Activated effector memory CD4-positive, alpha-beta T cell treated with anti-CD3 and anti-CD28 coated beads, Interleukin-2, amount 50 U/mL, for 16 hours (primary cell): ENCODE results near the gene SMC1B.
"Not testable (repeated sequence)": the region's sequence is repeated elsewhere in the genome, so short reads cannot be mapped to it uniquely, and the experiment has no call there.

Experiments
- DNase-seq: peaks from one replicate; pipeline ENCODE4 v3.0.0-alpha.2; 2020

SMC1B gene

DNA sequence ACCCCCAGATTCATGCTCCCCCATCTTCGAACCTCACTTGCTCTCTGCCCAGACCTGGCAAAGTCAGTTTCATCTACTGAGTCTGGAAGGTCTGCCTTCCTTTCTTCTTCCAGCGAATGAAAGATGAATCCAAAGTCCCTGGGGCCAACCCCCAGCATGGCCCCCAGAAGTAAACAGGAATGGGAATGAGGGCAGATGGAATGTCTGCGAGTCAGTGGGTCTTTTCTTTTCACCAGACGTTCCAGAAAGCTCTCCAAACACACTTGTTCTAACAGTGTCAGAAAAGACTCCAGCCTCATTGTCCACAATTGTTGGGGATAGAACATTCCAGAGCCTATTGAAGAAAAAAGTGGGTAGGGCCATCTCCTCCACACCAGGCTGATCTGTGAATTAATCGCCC, 28.7 kb upstream of the SMC1B start:
- DNase-seq, result no peak

DNA sequence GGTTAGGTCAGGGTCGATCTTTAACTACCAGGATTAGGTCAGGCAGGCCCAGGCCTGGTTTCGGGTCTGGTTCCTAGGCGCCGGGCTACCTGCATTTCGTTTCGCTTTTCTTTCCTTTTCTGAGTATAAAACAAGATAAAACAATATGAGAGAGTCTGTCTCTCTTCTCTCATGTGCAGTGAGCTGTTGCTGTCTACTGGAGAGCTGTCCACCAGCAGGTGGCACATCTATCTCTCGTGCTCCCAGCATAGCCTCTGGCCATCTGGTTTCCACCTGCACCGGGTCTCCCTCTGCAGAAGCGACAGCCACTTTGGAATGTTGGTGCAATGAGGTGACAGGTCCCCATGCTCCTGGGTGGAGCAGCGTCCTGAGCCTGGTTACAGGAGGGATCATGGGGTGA, 27.7 kb upstream of the SMC1B start:
- DNase-seq, result peak; percentile 66

DNA sequence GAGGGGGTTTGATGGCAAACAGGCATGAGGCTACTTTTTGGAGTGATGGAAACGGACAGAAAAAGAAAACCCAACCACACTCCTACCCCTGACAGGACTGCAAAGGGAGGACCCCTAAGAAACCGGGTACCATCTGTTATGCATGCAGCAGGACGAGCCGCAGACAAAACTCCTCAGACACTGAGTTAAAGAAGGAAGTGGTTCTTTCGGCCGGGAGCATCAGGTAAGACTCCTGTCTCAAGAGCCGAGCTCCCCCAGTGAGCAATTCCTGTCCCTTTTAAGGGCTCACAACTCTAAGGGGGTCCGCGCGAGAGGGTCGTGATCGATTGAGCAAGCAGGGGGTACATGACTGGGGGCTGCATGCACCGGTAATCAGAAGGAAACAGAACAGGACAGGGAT, 27.3 kb upstream of the SMC1B start:
- not testable (repeated sequence) for DNase-seq

DNA sequence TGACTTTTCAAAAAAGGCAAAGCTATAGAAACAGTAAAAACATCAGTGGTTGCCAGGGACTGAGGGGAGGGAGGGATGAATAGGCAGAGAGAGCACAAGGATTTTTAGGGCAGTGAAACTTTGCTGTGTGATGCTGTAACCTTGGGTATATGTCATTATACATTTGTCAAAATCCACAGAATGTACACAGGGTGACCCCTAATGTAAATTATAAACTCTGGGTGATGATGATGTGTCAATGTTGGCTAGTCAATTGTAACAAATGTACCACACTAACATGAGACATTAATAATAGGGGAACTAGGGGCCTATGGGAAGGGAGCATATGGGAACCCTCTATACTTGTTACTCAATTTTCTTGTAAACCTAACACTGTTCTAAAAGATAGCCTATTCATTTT, 24.9 kb upstream of the SMC1B start:
- no peak for DNase-seq

DNA sequence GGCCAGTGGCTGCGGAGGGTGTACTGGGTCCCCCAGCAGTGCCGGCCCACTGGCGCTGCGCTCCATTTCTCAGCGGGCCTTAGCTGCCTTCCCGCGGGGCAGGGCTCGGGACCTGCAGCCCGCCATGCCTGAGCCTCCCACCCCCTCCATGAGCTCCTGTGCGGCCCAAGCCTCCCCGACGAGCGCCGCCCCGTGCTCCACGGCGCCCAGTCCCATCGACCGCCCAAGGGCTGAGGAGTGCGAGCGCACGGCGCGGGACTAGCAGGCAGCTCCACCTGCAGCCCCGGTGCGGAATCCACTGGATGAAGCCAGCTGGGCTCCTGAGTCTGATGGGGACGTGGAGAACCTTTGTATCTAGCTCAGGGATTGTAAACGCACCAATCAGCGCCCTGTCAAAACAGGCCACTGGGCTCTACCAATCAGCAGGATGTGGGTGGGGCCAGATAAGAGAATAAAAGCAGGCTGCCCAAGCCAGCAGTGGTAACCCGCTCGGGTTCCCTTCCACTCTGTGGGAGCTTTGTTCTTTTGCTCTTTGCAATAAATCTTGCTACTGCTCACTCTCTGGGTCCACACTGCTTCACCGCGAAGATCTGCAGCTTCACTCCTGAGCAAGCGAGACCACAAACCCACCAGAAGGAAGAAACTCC, 23.6 kb upstream of the SMC1B start:
- DNase-seq, result not testable (repeated sequence)

DNA sequence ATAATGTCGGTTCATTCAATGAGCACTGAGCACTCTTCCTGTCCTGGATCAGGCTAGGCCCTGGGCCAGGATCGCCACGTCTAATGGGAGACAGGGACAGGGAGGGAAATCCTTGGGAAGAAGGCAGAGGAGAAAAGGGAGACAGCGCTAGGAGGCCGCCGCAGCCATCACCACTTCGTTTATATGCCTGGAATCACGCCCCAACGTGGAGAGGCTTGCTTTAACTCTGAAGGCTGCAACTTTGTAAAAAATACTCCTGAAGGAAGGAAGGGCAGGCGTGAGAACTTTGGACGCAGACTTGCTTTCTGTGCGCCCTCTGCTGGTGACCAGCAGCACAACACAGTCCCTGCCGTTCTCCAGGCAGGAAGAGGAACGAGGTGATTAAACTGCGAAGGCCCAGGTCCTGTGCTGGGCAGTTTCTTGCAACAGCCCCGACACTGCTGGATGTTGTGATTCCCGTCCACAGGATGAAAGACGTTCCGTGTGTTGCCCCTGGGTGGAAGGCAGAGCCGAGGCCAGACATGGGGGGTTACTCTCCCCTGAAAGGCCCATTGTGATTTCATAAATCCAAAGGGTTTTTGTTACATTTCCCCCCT, 22.2 kb upstream of the SMC1B start:
- DNase-seq, result peak; percentile 92

DNA sequence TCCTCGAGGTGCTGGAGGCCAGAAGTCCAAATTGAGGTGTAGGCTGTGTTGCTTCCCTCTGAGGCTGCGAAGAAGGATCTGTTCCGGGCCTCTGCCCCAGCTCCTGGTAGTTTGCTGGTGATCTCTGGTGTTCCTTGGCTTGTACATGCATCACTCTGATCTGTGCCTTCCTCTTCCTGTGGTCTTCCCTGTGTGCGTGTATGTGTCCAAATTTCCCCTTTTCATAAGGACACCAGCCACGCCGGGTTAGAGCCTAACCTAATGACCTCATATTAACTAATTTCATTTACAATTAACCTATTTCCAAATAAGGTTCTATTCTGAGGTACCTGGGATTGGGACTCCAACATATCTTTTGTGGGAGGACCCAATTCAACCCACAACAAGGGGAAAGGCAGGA, 21.6 kb upstream of the SMC1B start:
- DNase-seq, result no peak

DNA sequence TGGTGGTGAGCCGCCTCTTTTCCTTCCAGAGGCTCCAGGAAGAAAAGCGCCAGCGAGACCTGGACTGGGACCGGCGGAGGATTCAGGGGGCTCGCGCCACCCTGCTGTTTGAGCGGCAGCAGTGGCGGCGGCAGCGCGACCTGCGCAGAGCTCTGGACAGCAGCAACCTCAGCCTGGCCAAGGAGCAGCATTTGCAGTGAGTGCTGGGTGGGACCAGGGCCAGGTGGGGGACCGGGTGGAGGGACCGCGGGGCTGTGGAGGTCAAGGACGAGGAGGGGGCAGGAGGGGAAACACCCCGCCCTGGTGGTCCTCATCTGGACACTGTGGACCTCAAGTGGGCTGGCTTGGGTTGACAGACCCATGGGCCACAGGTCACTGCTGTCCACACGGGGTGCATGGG, 17.5 kb upstream of the SMC1B start:
- peak; percentile 21 for DNase-seq

DNA sequence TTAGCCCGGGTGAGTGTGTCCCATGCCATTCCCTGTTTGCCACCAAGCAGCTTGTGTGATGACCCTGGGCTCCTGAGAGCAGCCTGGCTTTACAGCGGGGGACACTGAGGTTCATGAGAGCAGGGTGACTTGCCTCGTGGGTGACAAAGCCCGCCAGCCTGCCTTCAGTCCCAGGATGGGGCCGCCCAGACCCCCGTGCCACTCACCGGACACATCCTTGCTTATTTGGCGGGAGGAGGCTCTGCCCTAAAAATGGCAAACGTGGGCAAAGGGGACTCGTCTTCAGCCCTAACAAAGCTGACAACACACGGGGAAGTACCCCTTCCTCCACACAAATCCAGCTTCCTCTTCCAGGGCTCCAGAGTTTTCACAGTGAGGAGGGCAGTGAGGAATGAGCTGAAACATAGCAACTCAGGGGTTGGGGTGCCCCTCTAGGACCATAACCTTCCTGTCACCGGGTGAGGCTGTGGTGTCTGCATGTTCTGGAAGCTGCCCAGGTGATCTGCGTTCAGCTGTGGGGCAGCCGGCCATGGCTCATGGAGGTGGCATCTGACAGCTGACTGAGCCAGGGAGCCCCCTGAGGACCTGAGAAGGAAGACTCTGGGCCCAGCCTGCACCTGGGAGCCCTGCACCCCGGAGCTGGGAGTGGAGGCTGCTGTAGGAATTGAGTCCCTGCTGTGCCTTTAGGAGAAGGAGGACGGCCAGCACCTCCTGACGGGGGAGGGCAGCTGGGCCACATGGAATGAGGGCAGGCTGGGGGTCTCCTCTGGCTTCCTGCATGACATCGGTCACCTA, 16.8 kb upstream of the SMC1B start:
- DNase-seq, result peak; percentile 59

DNA sequence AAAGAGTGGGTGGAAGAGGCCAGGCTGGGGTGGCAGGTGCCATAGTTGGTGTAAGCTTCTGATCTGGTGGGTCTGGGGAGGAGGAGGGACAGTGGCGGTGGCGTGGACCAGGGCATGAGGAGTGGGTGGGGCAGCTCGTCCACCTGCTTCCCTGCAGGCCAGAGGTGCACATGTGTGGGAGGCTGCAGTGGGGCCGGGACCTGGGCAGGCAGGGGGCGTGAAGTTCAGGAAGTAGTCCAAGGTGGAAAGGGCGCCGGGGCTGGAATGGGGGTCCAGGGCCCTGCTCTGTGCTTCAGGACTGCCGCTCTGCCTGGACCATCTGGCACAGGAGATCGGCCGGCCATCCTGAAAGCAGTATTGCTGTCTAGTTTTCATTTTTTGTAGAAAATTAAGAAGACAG, 16.0 kb upstream of the SMC1B start:
- DNase-seq, result peak; percentile 24

DNA sequence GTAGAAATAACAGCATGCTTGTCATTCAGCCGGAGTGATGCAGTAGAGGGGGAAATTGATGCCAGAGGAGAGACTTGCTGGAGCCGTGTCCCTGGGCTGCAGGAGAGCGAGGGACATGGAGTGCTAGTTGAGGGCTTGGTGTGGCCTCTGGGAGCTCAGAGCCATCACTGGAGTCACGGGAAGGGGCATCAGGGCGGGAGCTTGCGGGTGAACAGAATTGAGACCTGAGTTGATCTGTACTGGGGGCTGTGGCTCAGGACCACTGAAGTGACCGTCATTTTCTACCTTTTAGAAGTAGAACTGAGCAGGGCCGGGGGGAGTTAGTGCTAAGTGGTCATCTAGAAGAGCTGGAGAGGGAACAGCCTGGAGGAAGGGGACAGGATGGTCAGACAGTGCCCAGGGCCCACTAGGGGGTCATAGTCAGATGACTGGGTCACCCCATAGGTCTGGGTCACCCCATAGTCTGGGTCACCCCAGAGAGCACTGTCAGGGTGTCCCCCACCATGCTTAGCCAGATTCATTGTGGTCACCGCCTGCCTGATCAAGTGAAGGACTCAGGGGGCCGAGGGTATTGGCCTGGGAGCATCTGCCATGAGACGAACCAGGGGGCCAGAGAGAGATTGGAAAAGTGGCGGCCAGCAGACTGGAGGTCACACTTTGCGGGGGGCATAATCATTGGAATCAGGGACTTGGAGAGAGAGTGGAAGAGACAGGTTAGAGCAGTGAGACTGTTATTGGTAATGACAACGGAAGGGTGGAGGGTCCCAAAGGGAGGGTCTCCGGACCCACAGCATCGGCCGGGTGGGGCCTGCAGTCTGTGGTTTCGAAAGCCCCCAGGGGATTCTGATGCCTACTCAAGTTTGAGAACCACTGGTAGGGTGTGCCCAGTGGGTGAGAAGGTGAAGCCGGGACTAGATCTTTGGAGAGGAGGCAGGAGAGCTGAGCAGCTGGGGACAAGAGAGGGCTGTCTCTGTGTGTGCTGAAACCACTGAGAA, 15.3 kb upstream of the SMC1B start:
- DNase-seq, result peak; percentile 52

DNA sequence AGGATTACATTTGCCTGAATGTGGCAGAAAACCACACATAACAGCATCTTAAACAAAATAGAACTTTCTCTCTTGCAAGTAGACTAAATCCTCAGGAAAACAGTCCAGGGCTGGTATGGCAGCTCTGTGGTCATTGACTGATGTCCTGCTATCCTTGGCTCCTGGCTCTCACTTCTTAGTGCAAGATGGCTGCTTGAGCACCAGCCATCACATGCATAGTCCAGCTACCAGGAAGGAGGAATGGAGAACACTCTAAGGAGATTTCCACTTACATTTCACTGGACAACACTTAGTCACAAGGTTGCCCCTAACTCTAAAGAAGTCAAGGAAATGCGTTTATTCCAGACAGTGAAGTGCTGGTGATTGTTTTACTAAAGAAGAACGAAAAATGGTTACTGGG, 13.7 kb upstream of the SMC1B start:
- no peak for DNase-seq

DNA sequence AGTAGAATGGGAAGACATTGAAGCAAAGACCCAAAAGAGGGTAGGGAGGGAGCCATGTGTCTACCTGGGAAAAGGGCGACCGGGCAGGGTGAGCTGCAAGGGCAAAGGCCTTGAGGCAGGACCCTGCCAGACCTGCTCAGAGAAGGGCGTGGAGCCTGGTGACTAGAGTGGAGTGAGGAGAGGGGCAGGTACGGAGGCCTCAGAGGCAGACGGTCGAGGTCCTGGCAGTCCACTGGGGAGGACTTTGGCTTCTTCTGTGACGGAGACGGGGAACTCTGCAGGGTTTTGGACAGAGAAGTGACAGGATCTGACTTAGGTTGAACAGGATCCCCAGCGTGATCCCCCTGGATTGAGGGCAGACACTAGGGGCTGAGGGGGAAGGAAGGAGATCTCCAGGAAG, 13.0 kb upstream of the SMC1B start:
- DNase-seq, result peak; percentile 52

DNA sequence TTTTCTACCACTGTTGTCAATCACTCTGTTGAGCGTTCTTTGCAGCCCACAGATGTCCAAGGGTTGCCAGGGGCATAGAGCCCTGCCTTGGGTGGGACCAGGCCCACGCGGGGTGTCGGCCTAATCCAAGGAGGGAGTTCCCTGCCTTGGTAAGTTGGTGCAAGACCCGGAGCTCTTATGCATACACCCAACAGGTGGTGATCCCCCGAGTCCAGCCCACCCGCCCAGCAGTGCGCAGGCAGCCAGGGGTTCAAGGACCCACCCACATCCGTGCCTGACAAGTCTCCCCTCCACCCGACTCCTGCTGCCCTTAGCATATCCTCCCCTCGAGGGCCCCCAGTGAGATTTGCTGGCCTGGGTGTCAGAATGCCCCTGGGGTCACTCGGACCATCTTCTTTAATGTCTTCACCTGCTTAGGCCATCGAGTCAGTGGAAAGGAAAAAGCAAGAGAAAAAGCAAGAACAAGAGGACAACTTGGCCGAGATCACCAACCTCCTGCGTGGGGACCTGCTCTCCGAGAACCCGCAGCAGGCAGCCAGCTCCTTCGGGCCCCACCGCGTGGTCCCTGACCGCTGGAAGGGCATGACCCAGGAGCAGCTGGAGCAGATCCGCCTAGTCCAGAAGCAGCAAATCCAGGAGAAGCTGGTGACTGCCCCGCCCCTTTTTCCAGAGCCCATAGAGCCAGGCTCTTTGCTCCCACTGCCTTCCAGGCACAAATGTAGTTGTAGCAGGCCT, 12.3 kb upstream of the SMC1B start:
- DNase-seq, result peak; percentile 45

DNA sequence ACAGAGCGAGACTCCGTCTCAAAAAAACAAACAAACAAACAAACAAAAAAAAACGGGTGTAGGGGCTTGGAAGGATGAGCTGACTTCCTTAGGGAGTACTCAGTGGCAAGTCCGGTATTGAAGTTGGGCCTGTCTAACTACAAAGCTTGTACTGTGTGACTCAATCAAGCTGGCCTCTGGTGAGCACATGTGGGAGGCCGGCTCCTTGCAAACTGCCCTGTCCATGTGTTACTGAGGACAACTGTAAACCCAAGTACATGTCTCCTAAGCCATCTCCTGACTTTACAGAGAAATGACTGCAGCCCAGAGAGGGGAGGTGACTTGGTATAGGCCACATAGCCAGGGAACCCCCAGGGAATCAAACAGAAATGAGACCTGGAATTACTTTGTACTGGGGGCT, 11.7 kb upstream of the SMC1B start:
- DNase-seq, result peak; percentile 12

DNA sequence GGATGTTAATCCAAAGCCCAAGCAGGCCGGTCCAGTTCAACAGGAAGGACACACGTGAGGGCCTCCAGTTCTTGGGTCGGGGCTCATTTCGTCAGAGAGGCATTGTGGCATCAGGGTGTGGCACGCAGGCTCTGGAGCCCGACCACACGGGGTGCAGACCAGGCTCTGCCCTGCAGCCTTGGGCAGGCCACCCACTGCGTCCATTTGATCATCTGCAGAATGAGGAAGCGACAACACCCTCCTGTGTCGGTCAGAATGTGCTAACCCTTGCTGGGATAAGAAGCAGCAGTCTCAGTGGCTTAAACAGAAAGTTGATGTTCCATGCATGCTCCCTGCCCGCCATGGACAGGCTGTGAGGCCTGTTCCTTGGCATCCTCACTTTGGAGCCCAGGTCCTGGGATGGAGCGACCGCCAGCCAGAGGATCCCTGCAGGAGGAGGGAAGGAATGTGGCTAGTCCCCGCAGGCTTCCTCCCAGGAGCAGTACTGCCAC, 10.9 kb upstream of the SMC1B start:
- no peak for DNase-seq

DNA sequence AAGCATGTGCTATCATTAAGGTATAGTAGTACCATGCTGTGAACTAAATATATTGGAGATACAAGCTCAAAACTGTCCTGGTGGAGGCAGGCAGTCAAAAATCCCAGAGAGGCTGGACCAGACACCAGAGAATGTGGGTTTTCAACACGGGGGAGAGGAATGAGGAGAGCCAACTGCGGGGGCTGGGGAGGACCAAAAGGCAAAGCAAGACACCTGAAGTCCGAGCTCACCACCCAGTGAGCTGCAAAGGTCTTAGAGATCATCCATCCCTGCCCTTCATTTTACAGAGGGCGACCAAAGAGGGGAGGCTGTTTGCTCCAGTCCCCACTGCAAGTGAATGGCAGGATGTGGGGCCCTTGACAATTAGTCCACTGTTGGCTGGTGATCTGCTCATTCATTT, 10.1 kb upstream of the SMC1B start:
- no peak for DNase-seq

DNA sequence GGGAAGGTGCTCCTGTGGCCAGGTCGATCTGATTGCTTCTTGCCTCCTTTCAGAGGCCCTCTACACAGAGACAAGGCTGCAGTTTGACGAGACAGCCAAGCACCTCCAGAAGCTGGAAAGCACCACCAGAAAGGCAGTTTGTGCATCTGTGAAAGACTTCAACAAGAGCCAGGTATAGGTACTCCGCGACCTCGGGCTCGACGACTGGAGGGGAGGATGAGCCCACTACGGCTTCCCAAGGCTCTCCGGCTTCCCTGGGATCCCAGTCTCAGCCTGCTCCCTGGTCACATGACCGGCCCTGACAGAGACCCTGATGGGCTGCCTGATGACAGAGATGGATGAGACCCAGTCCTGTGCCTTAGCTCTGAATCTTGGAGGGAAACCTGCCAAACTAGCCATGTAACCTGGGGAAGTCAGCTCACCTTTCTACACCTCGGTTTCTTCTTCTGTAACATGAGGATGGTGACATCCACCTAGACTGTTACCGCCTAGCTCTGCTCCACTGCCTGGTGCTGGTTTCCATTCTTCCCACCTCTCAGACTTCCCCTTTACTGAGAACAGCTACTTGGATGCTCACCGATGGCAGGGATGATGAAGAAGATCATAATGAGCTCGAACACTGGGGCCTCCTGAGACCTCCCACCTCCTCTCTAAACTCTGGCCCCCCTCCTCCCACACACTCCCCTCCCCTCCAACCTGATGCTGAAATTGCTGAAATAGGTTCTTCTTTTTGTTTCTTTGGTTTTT, 9.0 kb upstream of the SMC1B start:
- no peak for DNase-seq

DNA sequence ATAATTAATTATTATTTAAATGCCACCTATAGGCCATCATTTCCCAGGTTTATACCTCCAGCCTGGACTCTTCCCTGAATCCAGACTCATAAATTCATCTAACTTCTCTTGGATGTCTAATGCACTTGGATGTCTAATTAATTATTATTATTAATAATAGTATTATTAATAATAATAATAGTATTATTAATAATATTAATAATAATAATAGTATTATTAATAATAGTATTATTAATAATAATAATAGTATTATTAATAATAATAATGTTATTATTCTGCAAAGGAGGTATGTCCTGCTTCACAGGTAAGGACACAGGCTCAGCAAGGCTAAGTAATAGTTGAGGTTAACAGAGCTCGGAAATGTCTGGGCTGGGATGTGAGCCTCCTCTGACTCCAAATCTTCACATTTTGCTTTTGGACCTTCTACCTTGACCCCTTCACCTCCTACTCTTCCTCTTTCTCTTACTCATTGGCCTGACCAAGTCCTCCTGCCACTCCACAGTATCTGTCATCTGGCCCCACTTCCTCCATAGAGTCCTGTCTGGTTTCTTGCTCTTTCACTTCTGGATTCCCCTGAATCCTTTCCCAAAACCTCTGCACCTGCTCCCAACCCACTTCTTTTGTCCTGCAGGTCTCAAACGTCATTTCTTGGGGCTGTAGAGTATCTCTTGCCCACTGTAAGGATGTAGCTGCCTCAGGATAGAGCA, 8.1 kb upstream of the SMC1B start:
- DNase-seq, result no peak

DNA sequence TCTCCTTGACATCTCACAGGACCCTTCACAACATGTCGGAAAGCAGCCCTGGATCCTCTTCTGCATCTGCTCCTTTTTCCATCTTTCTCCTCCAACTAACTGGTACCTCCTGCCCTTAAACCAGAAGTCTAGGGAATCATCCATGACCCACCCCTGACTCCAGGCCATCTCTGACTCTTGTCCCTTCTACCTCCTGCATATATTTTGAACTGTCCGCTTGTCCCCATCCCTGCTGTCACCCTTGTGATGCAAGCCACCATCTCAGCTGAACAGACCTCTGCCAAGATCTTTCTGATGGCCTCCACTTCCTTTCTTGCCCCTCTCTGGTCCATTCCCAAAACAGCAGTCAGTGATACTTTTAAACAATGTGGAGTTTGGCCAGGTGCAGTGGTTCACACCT, 7.1 kb upstream of the SMC1B start:
- DNase-seq, result no peak

DNA sequence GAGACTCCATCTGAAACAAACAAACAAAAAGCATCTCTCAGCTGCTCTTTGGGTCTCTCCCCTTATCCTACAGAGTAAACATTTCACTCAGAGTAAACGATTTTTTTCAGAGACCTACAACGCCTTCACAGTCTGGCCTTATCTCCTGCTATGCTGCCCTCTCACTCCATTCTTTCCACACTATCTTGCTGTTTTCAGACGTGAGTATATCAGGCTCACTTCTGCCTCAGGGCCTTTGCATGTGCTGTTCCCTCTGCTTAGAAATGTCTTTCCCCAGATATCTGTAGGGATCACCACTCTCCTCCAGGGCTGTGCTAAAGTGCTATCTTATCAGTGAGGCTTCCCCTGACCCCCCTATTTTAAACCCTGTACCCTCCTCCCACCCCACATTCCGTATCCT, 6.6 kb upstream of the SMC1B start:
- DNase-seq, result no peak
